ENCODE data around the gene NR1I2. TPM values are rescaled to one million over a fixed set of nuclear protein-coding genes. Genes with fewer than 3 reads are reported as not detected.

Gene NR1I2
- total RNA-seq, 2 donors from 2014 or later = not detected

- Histone ChIP-seq H3K9me3 (no peaks in the 10 kb centered on the region), H3K4me1 (ENCODE audit: control insufficient read depth in 1 of 2, low read depth in 2 of 2) (peaks cover 0 to 9% of the 10 kb centered on the region in 2 donors), H3K4me3 (no peak overlapping the region), H3K27me3 (replicated peaks; ENCODE audit: insufficient read depth) (no peaks in the 10 kb centered on the region), H3K36me3 (no peaks in the 10 kb centered on the region), H3K27ac (no peak overlapping the region)
- no peak for TF ChIP-seq CTCF (IDR thresholded peaks at IDR 0.05)
- DNase-seq (ENCODE audit: low spot score) (no peak), ATAC-seq (ENCODE audit: insufficient number of reproducible peaks, low FRiP score, low read depth) (no peak)
Observed at GRCh38 chr3:119768668-119769393, 13.1 kb upstream of the NR1I2 start.

GRCh38 chr3:119769394-119770149 is 12.3 kb upstream of the NR1I2 start:
- Histone ChIP-seq H3K27me3 (replicated peaks; ENCODE audit: insufficient read depth) (no peaks in the 10 kb centered on the region), H3K27ac (no peak overlapping the region), H3K9me3 (no peaks in the 10 kb centered on the region), H3K36me3 (no peaks in the 10 kb centered on the region), H3K4me3 (no peak overlapping the region), H3K4me1 (ENCODE audit: control insufficient read depth in 1 of 2, low read depth in 2 of 2) (peaks cover 0 to 9% of the 10 kb centered on the region in 2 donors)
- DNase-seq (ENCODE audit: low spot score) (no peak), ATAC-seq (ENCODE audit: insufficient number of reproducible peaks, low FRiP score, low read depth) (peak; percentile 69)
- TF ChIP-seq CTCF (IDR thresholded peaks at IDR 0.05) = no peak

GRCh38 chr3:119774444-119774843 is 7.5 kb upstream of the NR1I2 start:
- no peak overlapping the region for H3K4me3 ChIP-seq
- DNase-seq (ENCODE audit: low spot score) = no peak
- peaks cover 4% of the 10 kb centered on the region for H3K9me3 ChIP-seq
- peaks cover 0 to 5% of the 10 kb centered on the region in 2 donors for H3K4me1 ChIP-seq (ENCODE audit: control insufficient read depth in 1 of 2, low read depth in 2 of 2)
- H3K36me3 ChIP-seq = no peaks in the 10 kb centered on the region
- no peak for ATAC-seq (ENCODE audit: insufficient number of reproducible peaks, low FRiP score, low read depth)
- no peaks in the 10 kb centered on the region for H3K27me3 ChIP-seq (replicated peaks; ENCODE audit: insufficient read depth)
- no peak overlapping the region for H3K27ac ChIP-seq
- no peak for TF ChIP-seq CTCF (IDR thresholded peaks at IDR 0.05)

- no peak for TF ChIP-seq CTCF (IDR thresholded peaks at IDR 0.05)
- ATAC-seq (ENCODE audit: insufficient number of reproducible peaks, low FRiP score, low read depth) (no peak), DNase-seq (ENCODE audit: low spot score) (no peak)
- Histone ChIP-seq H3K27me3 (replicated peaks; ENCODE audit: insufficient read depth) (no peaks in the 10 kb centered on the region), H3K36me3 (no peaks in the 10 kb centered on the region), H3K9me3 (peaks cover 4% of the 10 kb centered on the region), H3K27ac (no peak overlapping the region), H3K4me3 (no peak overlapping the region), H3K4me1 (ENCODE audit: control insufficient read depth in 1 of 2, low read depth in 2 of 2) (no peaks in the 10 kb centered on the region)
Observed at GRCh38 chr3:119776304-119776703, 5.6 kb upstream of the NR1I2 start.

GRCh38 chr3:119778176-119778575 is 3.7 kb upstream of the NR1I2 start:
- Histone ChIP-seq H3K27ac (no peak overlapping the region), H3K4me3 (no peak overlapping the region), H3K9me3 (peaks cover 4% of the 10 kb centered on the region), H3K36me3 (no peaks in the 10 kb centered on the region), H3K4me1 (ENCODE audit: control insufficient read depth in 1 of 2, low read depth in 2 of 2) (no peaks in the 10 kb centered on the region), H3K27me3 (replicated peaks; ENCODE audit: insufficient read depth) (no peaks in the 10 kb centered on the region)
- no peak for TF ChIP-seq CTCF (IDR thresholded peaks at IDR 0.05)
- no peak for DNase-seq (ENCODE audit: low spot score)
- ATAC-seq (ENCODE audit: insufficient number of reproducible peaks, low FRiP score, low read depth) = no peak
